Calu3 (cell line): ENCODE measurements around the gene CAV1. TPM values are rescaled to one million over a fixed set of nuclear protein-coding genes. Genes with fewer than 3 reads are reported as not detected.

ENCODE experiments used
- BruUV-seq: library from RNA; stranded (reverse); fragments of 400-500 nt; replicated peaks from 2 replicates; lab custom pipeline; 2021; lab: Mats Ljungman, UMichigan
- CTCF ChIA-PET: fragments of 300-600 bp; sonication (Branson Sonifier 250); formaldehyde crosslinking; loops from one replicate; lab custom pipeline; 2022; ENCODE audit warnings: antibody characterized with exemption; lab: Charles Lee
- DNase-seq: peaks from one replicate; pipeline ENCODE4 v3.0.0; 2022
- H3K27ac Mint-ChIP-seq: one replicate; pipeline ENCODE4 v1.8.0; 2022; ENCODE audit warnings: mixed read lengths; ENCODE audit not compliant: unreplicated experiment
- H3K27me3 Mint-ChIP-seq: one replicate; pipeline ENCODE4 v1.8.0; 2022; ENCODE audit warnings: mixed read lengths; ENCODE audit not compliant: unreplicated experiment
- H3K36me3 Mint-ChIP-seq: one replicate; pipeline ENCODE4 v1.8.0; 2022; ENCODE audit warnings: mild to moderate bottlenecking, moderate library complexity, mixed read lengths; ENCODE audit not compliant: insufficient read depth, unreplicated experiment
- H3K4me1 Mint-ChIP-seq: one replicate; pipeline ENCODE4 v1.8.0; 2022; ENCODE audit warnings: mild to moderate bottlenecking, low read depth, mixed read lengths; ENCODE audit not compliant: unreplicated experiment
- H3K4me3 Mint-ChIP-seq: one replicate; pipeline ENCODE4 v1.8.0; 2022; ENCODE audit warnings: mild to moderate bottlenecking, low read depth, moderate library complexity, mixed read lengths; ENCODE audit not compliant: unreplicated experiment
- H3K9me3 Mint-ChIP-seq: one replicate; pipeline ENCODE4 v1.8.0; 2022; ENCODE audit warnings: low read depth, mixed read lengths; ENCODE audit not compliant: unreplicated experiment
- intact Hi-C: fragments of 100-400 bp; cut with micrococcal nuclease; formaldehyde crosslinking; loops from one replicate; pipeline ENCODE4 v1.10.0; 2022; ENCODE audit not compliant: unreplicated experiment
- total RNA-seq: library from RNA; stranded (reverse); gene quantifications from 2 replicates; pipeline ENCODE4 v1.2.3, GENCODE V29; 2022
- TF ChIP-seq, protein P1 (sequence below): fragments of 200-600 bp; IDR thresholded peaks from one replicate; pipeline ENCODE4 v1.8.0; 2022; ENCODE audit warnings: antibody characterized with exemption; ENCODE audit not compliant: unreplicated experiment

Gene CAV1
- total RNA-seq, 1 experiment from 2014 or later = 15.9 TPM

DNA sequence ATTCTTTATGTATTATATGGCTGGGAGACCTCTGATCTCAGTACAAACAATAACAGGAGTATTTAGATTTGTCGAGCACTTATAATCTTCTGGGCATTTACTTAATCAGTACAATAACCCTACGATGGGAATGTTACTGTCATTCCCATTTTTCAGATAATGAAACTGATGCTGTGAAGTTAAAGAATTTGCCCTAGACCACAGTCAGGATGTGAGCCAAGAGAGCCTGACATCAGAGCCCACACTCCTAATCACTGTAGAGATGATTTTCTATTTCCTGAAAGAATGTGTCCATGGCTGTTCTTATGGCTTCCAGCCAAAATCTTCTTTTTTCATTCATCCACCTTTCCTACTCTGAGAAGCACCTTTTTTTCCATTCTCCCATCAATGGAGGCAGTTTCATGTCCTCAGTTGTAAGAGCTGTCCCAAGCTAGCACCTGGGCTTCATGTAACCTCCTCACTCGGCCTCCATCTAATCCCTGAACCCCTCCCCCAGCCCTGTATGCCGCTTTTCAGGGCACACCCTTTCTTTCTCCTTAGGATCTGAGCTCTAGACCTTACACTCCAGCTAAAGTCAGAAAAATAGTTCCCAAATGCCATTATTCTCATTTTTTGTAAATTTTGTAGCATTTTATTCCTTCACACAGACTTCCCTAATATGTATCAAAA, 12.2 kb upstream of the CAV1 start:
- Mint-ChIP-seq H3K9me3 (no peaks in the 10 kb centered on the region), H3K4me1 (peaks cover 38% of the 10 kb centered on the region)
- intact Hi-C loops = no loop called here

DNA sequence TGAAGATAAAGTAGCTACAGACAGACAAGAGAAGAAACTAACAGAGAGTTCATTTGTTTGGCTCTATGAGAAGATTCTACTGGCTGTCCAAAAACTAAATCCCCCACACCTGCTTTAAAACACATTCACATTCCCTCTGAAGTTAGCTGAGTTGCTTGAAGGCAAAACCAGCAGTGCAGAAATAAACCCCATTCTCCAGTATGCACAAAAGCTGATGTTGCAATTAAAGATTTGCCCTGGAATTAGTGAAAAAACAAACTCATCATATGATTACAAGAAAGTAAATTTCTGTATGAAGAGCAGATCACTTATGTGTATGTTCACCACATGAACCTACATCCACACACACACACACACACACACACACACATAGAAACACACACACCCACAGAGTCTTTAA, 9.3 kb upstream of the CAV1 start:
- H3K4me3 Mint-ChIP-seq = no peak overlapping the region
- BruUV-seq = no TSS peak
- no peak for DNase-seq
- no peaks in the 10 kb centered on the region for H3K9me3 Mint-ChIP-seq
- intact Hi-C loops = no loop called here
- H3K27me3 Mint-ChIP-seq = no peaks in the 10 kb centered on the region
- TF ChIP-seq, protein P1, sequence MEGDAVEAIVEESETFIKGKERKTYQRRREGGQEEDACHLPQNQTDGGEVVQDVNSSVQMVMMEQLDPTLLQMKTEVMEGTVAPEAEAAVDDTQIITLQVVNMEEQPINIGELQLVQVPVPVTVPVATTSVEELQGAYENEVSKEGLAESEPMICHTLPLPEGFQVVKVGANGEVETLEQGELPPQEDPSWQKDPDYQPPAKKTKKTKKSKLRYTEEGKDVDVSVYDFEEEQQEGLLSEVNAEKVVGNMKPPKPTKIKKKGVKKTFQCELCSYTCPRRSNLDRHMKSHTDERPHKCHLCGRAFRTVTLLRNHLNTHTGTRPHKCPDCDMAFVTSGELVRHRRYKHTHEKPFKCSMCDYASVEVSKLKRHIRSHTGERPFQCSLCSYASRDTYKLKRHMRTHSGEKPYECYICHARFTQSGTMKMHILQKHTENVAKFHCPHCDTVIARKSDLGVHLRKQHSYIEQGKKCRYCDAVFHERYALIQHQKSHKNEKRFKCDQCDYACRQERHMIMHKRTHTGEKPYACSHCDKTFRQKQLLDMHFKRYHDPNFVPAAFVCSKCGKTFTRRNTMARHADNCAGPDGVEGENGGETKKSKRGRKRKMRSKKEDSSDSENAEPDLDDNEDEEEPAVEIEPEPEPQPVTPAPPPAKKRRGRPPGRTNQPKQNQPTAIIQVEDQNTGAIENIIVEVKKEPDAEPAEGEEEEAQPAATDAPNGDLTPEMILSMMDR = no peak
- peaks cover 6% of the 10 kb centered on the region for H3K36me3 Mint-ChIP-seq
- peaks cover 36% of the 10 kb centered on the region for H3K4me1 Mint-ChIP-seq
- no peak overlapping the region for H3K27ac Mint-ChIP-seq
- CTCF ChIA-PET = no interaction called here

More for the DNA sequence above, 12.2 kb upstream of the CAV1 start:
- peaks cover 6% of the 10 kb centered on the region for H3K36me3 Mint-ChIP-seq
- H3K27me3 Mint-ChIP-seq = no peaks in the 10 kb centered on the region
- peak overlapping the region; percentile 57 for H3K27ac Mint-ChIP-seq
- TF ChIP-seq, protein P1 = no peak
- BruUV-seq = no TSS peak
- H3K4me3 Mint-ChIP-seq = peak overlapping the region; percentile 71
- CTCF ChIA-PET = no interaction called here
- DNase-seq = no peak

DNA sequence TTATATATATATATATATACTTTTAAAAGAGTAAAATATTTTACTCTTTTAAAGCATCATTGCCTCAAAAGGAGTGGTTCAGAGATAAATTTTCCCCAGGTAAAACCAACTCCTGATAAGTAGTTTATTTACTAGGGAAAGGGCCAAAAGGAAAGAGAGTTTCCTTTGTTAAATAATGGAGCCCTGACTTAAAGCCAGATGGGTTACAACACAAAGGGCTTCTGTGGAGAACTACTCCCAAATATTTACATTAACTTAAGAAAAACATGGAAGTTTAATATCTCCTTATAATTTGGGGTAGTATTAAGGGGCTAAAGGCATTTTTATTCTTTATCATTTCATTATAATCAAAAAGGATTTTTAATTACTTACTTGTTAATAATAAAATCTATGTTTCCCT, 8.5 kb upstream of the CAV1 start:
- BruUV-seq = no TSS peak
- Mint-ChIP-seq H3K4me3 (no peak overlapping the region), H3K4me1 (peaks cover 32% of the 10 kb centered on the region), H3K9me3 (no peaks in the 10 kb centered on the region), H3K36me3 (peaks cover 6% of the 10 kb centered on the region), H3K27ac (no peak overlapping the region), H3K27me3 (no peaks in the 10 kb centered on the region)
- DNase-seq = no peak
- intact Hi-C loops = no loop called here
- TF ChIP-seq, protein P1 = no peak
- CTCF ChIA-PET = no interaction called here

- DNase-seq = no peak
- intact Hi-C loops = no loop called here
- no peak overlapping the region for H3K4me3 Mint-ChIP-seq
- H3K4me1 Mint-ChIP-seq = peaks cover 32% of the 10 kb centered on the region
- no peaks in the 10 kb centered on the region for H3K9me3 Mint-ChIP-seq
- BruUV-seq = no TSS peak
- TF ChIP-seq, protein P1 = no peak
- no peaks in the 10 kb centered on the region for H3K27me3 Mint-ChIP-seq
- H3K36me3 Mint-ChIP-seq = no peaks in the 10 kb centered on the region
- CTCF ChIA-PET = no interaction called here
- no peak overlapping the region for H3K27ac Mint-ChIP-seq
These were observed 7.2 kb upstream of the CAV1 start for GRCh38 chr7:116517626-116518025.
